Gastroesophageal sphincter (tissue), 3 donors: Measurements from ENCODE around the gene PPP2R3B.

ENCODE experiments used
- POLR2A ChIP-seq, 2 donors: fragments of 450-650 bp; IDR thresholded peaks; one replicate each; pipeline ENCODE4 v1.6.1; 2017; ENCODE audit warnings: antibody characterized with exemption in 2 of 2, mild to moderate bottlenecking in 2 of 2, moderate library complexity in 1 of 2
- POLR2AphosphoS5 ChIP-seq: sonication (generic); formaldehyde crosslinking; IDR thresholded peaks from one replicate; pipeline ENCODE4 v1.6.1; 2017; ENCODE audit warnings: antibody characterized with exemption
- TF ChIP-seq, protein P1 (sequence below), 4 experiments: fragments of 200-600 bp in 2 of 4; fragments of 450-650 bp in 2 of 4; sonication (generic) in 1 of 4; IDR thresholded peaks; one replicate each; pipeline ENCODE4 v1.5.1; 2017 to 2019; ENCODE audit warnings: antibody characterized with exemption in 4 of 4, mild to moderate bottlenecking in 2 of 4, moderate library complexity in 2 of 4

DNA sequence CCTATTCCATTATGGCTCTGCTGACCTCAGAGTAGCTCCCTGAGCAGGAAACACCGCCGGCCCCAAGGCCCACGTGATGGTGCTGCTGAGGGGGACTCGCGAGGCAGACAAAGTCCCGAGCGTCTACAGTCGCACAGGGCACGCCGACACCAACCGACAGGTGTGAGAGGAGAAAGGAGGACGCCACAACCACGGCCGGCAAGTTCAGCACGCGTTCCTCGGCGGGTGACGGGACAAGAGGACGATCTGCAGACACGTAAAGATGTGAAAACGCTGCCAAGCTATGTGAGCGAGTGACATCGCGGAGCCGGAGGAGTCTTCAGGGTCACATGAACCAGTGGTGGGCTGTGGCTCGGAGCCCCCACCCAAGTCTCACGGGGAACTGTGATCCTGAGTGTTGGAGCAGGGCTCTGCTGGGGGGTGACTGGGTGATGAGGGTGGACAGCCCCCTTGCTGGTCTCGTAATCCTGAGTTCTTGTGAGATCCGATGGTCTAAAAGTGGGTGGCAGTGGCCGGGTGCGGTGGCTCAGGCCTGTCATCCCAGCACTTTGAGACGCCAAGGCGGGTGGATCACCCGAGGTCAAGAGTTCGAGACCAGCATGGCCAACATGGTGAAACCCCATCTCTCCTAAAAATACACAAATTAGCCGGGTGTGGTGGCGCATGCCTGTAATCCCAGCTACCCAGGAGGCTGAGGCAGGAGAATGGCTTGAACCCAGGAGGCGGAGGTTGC lies 34.0 kb downstream of the PPP2R3B start:
- TF ChIP-seq, protein P1, sequence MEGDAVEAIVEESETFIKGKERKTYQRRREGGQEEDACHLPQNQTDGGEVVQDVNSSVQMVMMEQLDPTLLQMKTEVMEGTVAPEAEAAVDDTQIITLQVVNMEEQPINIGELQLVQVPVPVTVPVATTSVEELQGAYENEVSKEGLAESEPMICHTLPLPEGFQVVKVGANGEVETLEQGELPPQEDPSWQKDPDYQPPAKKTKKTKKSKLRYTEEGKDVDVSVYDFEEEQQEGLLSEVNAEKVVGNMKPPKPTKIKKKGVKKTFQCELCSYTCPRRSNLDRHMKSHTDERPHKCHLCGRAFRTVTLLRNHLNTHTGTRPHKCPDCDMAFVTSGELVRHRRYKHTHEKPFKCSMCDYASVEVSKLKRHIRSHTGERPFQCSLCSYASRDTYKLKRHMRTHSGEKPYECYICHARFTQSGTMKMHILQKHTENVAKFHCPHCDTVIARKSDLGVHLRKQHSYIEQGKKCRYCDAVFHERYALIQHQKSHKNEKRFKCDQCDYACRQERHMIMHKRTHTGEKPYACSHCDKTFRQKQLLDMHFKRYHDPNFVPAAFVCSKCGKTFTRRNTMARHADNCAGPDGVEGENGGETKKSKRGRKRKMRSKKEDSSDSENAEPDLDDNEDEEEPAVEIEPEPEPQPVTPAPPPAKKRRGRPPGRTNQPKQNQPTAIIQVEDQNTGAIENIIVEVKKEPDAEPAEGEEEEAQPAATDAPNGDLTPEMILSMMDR (IDR thresholded peaks at IDR 0.05): no peak
- TF ChIP-seq POLR2A (IDR thresholded peaks at IDR 0.05) (no peak), POLR2AphosphoS5 (no peak)
